ENCODE data around the gene LYSMD2. TPM values are rescaled to one million over a fixed set of nuclear protein-coding genes. Genes with fewer than 3 reads are reported as not detected.

LYSMD2 gene
- total RNA-seq, 1 experiment from 2014 or later: 19.8 TPM

GRCh38 chr15:51751697-51752683, 14.5 kb upstream of the LYSMD2 start:
- peak; percentile 55 for DNase-seq (ENCODE audit: low read depth)

- DNase-seq (ENCODE audit: low read depth): peak; percentile 28
Observed at GRCh38 chr15:51750792-51751696, 13.6 kb upstream of the LYSMD2 start, which contains the start of gene TMOD2. Gene TMOD2, plus strand, starts transcription at chr15:51751597. Its CDS starts 14,845 bp downstream, at chr15:51766442.

GRCh38 chr15:51750186-51750585, 12.7 kb upstream of the LYSMD2 start:
- DNase-seq (ENCODE audit: low read depth): no peak

GRCh38 chr15:51749307-51749706, 11.9 kb upstream of the LYSMD2 start:
- no peak for DNase-seq (ENCODE audit: low read depth)

GRCh38 chr15:51739061-51739712, 1.7 kb upstream of the LYSMD2 start:
- no peak for DNase-seq (ENCODE audit: low read depth)

GRCh38 chr15:51738553-51738952, 1.1 kb upstream of the LYSMD2 start:
- DNase-seq (ENCODE audit: low read depth): no peak

GRCh38 chr15:51736751-51737521, 519 bp downstream of the LYSMD2 start:
- DNase-seq (ENCODE audit: low read depth): peak; percentile 45

GRCh38 chr15:51736069-51736468, 1.4 kb downstream of the LYSMD2 start:
- no peak for DNase-seq (ENCODE audit: low read depth)

- no peak for DNase-seq (ENCODE audit: low read depth)
Observed at GRCh38 chr15:51735228-51736010, 2.0 kb downstream of the LYSMD2 start.

GRCh38 chr15:51732646-51733045, 4.8 kb downstream of the LYSMD2 start:
- DNase-seq (ENCODE audit: low read depth): no peak

GRCh38 chr15:51731549-51732267, 5.7 kb downstream of the LYSMD2 start:
- DNase-seq (ENCODE audit: low read depth): peak; percentile 75

- DNase-seq (ENCODE audit: low read depth): peak; percentile 68
Observed at GRCh38 chr15:51727141-51727897, 10.1 kb downstream of the LYSMD2 start.

- DNase-seq (ENCODE audit: low read depth): peak; percentile 96
Observed at GRCh38 chr15:51726302-51727073, 11.0 kb downstream of the LYSMD2 start.

- DNase-seq (ENCODE audit: low read depth): no peak
Observed at GRCh38 chr15:51724673-51725072, 12.8 kb downstream of the LYSMD2 start.

GRCh38 chr15:51724199-51724598, 13.3 kb downstream of the LYSMD2 start:
- DNase-seq (ENCODE audit: low read depth): no peak

- DNase-seq (ENCODE audit: low read depth): peak; percentile 66
Observed at GRCh38 chr15:51721199-51721960, 16.1 kb downstream of the LYSMD2 start.

Measured in M059J (cell line).